ENCODE data around the gene PMVK. TPM values are rescaled to one million over a fixed set of nuclear protein-coding genes. Genes with fewer than 3 reads are reported as not detected.

Gene PMVK
- polyA plus RNA-seq, 3 donors, result 17.2 to 43.2 (median 41.9) TPM

DNA sequence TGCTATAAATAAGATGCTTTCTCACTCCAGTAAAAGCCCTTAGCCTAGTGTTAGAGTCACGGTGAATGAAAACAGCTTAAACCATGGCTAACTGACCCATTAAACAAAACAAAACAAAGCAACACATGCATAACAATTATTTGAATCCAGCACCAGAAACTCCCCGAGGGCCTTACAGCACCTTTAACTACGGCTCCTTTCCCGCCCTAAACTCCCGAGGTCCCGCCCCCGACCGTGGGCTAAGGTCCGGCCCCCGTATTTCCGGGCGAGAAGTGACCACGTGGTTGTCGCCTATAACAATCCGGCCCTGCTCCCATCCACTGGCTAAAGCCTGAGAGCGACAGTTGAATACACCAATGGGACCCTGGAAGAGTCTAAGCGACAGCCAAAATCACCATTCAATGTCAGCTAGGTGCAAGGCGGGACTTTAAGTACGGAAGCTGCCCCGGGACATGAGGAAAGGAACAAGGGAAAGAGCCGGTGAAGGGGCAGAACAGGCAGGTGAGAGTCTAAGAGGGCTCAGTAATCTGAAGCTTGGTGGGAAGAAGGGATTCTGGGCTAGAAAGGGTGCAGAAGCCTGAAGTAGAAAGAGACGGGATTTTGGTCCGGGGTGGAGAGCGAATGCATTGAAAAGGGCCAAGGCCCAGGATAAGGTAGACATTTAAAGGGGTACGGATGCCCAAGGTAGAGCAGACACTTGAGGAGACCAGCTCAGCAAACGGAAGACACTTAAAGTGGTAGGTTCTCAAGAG lies 46.6 kb upstream of the PMVK start, which contains the start of gene FLAD1:
TSS of gene FLAD1 (plus strand) at position 448 of the 752 bp plus-strand sequence. CDS start 351 bp downstream, outside the sequence.
- H3K4me3 Mint-ChIP-seq, result no peak within 1 kb of the TSS
- H3K36me3 Mint-ChIP-seq, result peaks cover 4 to 25% of the 10 kb centered on the region in 2 donors
- TF ChIP-seq, protein P1, sequence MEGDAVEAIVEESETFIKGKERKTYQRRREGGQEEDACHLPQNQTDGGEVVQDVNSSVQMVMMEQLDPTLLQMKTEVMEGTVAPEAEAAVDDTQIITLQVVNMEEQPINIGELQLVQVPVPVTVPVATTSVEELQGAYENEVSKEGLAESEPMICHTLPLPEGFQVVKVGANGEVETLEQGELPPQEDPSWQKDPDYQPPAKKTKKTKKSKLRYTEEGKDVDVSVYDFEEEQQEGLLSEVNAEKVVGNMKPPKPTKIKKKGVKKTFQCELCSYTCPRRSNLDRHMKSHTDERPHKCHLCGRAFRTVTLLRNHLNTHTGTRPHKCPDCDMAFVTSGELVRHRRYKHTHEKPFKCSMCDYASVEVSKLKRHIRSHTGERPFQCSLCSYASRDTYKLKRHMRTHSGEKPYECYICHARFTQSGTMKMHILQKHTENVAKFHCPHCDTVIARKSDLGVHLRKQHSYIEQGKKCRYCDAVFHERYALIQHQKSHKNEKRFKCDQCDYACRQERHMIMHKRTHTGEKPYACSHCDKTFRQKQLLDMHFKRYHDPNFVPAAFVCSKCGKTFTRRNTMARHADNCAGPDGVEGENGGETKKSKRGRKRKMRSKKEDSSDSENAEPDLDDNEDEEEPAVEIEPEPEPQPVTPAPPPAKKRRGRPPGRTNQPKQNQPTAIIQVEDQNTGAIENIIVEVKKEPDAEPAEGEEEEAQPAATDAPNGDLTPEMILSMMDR (IDR thresholded peaks at IDR 0.05), result no peak
- Histone ChIP-seq H3K27ac (ENCODE audit: low read depth in 1 of 2, low read length in 2 of 2) (peak within 1 kb of the TSS in 1 of 2 donors; percentile 85), H2AFZ (ENCODE audit: insufficient read depth, low read depth, low read length, poor library complexity, severe bottlenecking) (peak within 1 kb of the TSS; percentile 87), H3K4me2 (replicated peaks; ENCODE audit: extremely low read depth, low read length, poor library complexity, severe bottlenecking) (peak within 1 kb of the TSS; percentile 94), H3K4me1 (ENCODE audit: control insufficient read depth in 1 of 2, insufficient read depth in 2 of 2, low read length in 2 of 2) (peaks cover 19 to 27% of the 10 kb centered on the region in 2 donors), H4K20me1 (ENCODE audit: insufficient read depth, low read length) (peaks cover 14% of the 10 kb centered on the region), H3K36me3 (replicated peaks in 1 of 2; ENCODE audit: control insufficient read depth in 1 of 2, insufficient read depth in 2 of 2, low read length in 2 of 2) (peaks cover 4 to 9% of the 10 kb centered on the region in 2 donors), H3K79me2 (ENCODE audit: insufficient read depth, low read length) (peaks cover 63% of the 10 kb centered on the region), H3K27me3 (ENCODE audit: control insufficient read depth in 2 of 2, insufficient read depth in 2 of 2, low read length in 2 of 2) (no peaks in the 10 kb centered on the region), H3K4me3 (replicated peaks in 1 of 3; ENCODE audit: low read depth in 2 of 3, low read length in 3 of 3) (peak within 1 kb of the TSS; percentile 51 to 97 (median 92)), H3K9me3 (replicated peaks in 1 of 2; ENCODE audit: control insufficient read depth in 1 of 2, insufficient read depth in 1 of 2, low read length in 2 of 2) (no peaks in the 10 kb centered on the region), H3K9ac (ENCODE audit: insufficient read depth, low read length, poor library complexity, severe bottlenecking) (peak within 1 kb of the TSS; percentile 65)
- peaks cover 9% of the 10 kb centered on the region for H3K4me1 Mint-ChIP-seq
- H3K27me3 Mint-ChIP-seq (ENCODE audit: low read depth in 3 of 3), result no peaks in the 10 kb centered on the region
- intact Hi-C loops (cut with micrococcal nuclease), result loop anchor here in 1 of 2 donors (5.0 kb wide), 1 partner anchor 34 kb away; no protein-coding TSS in a partner anchor
- DNase-seq, result peak; percentile 96 to 100 (median 98)
- WGBS (ENCODE audit: insufficient coverage), result under 1% methylated on average over 24 of the region's 26 CpGs
- peak within 1 kb of the TSS in 1 of 7 donors; percentile 7 for H3K27ac Mint-ChIP-seq
- H3K9me3 Mint-ChIP-seq, result peaks cover 0 to 2% (median 0%) of the 10 kb centered on the region in 7 donors

DNA sequence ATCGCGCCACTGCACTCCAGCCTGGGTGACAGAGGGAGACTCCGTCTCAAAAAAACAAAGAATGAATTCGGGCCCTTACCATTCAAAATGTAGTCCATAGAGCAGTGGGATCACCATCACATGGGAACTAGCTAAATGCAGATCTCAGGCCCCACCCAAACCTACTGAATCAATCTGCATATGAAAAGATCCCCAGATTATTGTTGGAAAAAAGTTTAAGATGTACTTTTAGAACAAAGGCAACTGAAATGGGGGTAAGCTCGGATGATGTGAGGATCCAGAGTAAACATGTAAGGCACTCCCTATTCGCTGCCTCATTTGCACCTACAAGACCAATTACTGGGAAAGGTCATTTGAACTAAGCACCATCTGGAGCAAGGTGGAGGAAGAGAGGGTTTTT lies 45.8 kb upstream of the PMVK start:
- 100% methylated on average over 1 of the region's 6 CpGs for WGBS (ENCODE audit: insufficient coverage)
- H3K79me2 ChIP-seq (ENCODE audit: insufficient read depth, low read length), result peaks cover 64% of the 10 kb centered on the region
- H2AFZ ChIP-seq (ENCODE audit: insufficient read depth, low read depth, low read length, poor library complexity, severe bottlenecking), result peak overlapping the region; percentile 76

More for the DNA sequence above, 45.8 kb upstream of the PMVK start:
- Histone ChIP-seq H3K4me1 (ENCODE audit: control insufficient read depth in 1 of 2, insufficient read depth in 2 of 2, low read length in 2 of 2) (peaks cover 21 to 27% of the 10 kb centered on the region in 2 donors), H3K4me3 (replicated peaks in 1 of 3; ENCODE audit: low read depth in 2 of 3, low read length in 3 of 3) (peak overlapping the region in 1 of 3 experiments; percentile 97), H3K36me3 (replicated peaks in 1 of 2; ENCODE audit: control insufficient read depth in 1 of 2, insufficient read depth in 2 of 2, low read length in 2 of 2) (peaks cover 0 to 2% of the 10 kb centered on the region in 2 donors), H3K9ac (ENCODE audit: insufficient read depth, low read length, poor library complexity, severe bottlenecking) (no peak overlapping the region), H3K4me2 (replicated peaks; ENCODE audit: extremely low read depth, low read length, poor library complexity, severe bottlenecking) (peak overlapping the region; percentile 94), H3K27ac (ENCODE audit: low read depth in 1 of 2, low read length in 2 of 2) (peak overlapping the region in 1 of 2 donors; percentile 13), H3K9me3 (replicated peaks in 1 of 2; ENCODE audit: control insufficient read depth in 1 of 2, insufficient read depth in 1 of 2, low read length in 2 of 2) (no peaks in the 10 kb centered on the region), H3K27me3 (ENCODE audit: control insufficient read depth in 2 of 2, insufficient read depth in 2 of 2, low read length in 2 of 2) (no peaks in the 10 kb centered on the region), H4K20me1 (ENCODE audit: insufficient read depth, low read length) (peaks cover 10% of the 10 kb centered on the region)
- Mint-ChIP-seq H3K4me3 (no peak overlapping the region), H3K27me3 (ENCODE audit: low read depth in 3 of 3) (no peaks in the 10 kb centered on the region), H3K4me1 (peaks cover 12% of the 10 kb centered on the region), H3K36me3 (peaks cover 0 to 17% of the 10 kb centered on the region in 2 donors), H3K9me3 (peaks cover 0 to 2% (median 0%) of the 10 kb centered on the region in 7 donors), H3K27ac (peak overlapping the region in 1 of 7 donors; percentile 7)
- TF ChIP-seq, protein P1 (IDR thresholded peaks at IDR 0.05), result no peak
- intact Hi-C loops (cut with micrococcal nuclease), result loop anchor here in 1 of 2 donors (5.0 kb wide), 1 partner anchor 35 kb away; no protein-coding TSS in a partner anchor
- no peak for DNase-seq
